HG03442 (cell line): ENCODE measurements around the gene TBC1D21.

ENCODE experiments used
- ATAC-seq: cut with Tn5 transposase; IDR thresholded peaks from one replicate; pipeline ENCODE4 v1.9.1; 2021; ENCODE audit warnings: mild to moderate bottlenecking, moderate library complexity; ENCODE audit not compliant: unreplicated experiment

Gene TBC1D21

DNA sequence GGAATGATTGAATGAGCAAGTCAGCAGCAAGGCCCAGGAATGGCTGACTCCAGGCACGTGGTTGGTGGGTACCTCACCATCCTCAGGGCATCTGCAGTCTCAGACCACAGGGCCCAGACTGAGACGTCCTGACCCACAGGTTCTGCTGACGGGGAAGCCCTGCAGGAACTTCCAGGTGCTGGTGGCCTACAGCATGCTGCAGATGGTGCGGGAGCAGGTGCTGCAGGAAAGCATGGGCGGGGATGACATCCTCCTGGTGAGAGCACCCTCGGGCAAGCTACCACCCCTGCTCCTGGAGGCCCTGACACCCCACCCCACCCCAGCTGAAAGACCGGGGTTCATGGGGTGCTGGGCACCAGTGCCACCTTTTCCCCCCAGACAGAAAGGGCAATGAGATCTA, 14.1 kb downstream of the TBC1D21 start:
- no peak for ATAC-seq

DNA sequence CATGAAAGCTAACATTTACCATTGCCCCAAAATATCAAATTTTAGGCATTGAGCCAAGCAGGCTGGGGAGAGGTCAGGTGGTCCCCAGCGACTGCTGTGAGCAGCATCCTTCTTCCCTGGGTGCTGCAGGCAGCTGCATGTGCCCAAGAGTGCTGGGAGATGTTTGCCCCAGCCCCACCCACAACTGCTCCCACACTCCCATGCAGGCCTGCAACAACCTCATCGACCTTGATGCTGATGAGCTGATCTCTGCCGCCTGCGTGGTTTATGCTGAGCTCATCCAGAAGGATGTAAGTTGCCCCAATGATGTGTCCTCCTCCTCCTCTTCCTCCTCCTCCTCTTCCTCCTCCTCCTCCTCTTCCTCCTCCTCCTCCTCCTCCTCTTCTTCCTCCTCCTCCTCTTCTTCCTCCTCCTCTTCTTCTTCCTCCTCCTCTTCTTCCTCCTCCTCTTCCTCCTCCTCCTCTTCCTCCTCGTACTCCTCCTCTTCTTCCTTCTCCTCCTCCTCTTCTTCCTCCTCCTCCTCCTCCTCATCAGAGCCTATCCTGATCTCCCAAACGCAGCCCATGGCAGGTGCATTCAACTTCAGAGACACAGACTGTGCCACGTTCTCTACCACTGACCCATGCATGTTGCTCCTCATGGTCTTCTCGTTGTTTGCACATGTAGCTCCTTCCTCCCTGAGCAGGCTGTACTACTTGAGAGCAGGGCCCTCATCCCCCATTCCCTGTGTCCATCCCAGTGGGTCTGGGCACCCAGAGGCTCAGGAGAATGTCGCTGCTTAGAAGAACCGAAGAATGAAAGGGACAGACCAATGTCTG, 15.1 kb downstream of the TBC1D21 start:
- ATAC-seq: no peak

DNA sequence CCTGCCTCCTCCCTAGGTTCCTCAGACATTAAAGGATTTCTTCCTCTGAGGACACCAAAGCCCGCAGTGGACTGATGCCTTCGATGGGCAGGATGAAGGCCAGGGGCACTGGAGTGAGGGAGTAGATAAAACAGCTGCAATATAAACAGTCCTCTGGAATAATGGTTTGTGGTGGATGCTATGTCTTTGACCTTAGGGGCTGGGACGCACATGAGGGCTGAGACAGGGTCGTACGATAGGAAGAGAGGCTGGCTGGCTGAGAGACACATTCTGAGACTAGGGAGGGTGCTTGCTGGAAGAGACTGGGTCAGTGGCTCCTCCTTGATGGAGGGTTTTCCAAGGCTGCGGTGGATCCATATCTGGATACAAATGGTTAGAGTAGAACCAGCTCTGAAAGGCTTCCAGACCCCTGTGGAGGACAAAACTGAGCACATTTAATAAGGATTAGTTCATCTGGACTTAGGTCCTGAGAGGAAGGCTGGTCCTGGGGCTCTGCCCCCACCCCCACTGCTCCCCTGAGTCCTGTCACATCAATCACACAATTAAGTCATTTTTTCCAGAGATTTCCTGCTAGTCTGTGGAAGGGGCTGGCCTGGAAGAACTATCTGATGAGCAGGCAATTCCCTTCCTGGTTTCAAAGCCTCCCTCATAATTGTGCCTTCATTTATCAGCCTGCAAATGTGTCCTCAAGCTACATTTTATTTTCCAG, 15.8 kb downstream of the TBC1D21 start:
- no peak for ATAC-seq

DNA sequence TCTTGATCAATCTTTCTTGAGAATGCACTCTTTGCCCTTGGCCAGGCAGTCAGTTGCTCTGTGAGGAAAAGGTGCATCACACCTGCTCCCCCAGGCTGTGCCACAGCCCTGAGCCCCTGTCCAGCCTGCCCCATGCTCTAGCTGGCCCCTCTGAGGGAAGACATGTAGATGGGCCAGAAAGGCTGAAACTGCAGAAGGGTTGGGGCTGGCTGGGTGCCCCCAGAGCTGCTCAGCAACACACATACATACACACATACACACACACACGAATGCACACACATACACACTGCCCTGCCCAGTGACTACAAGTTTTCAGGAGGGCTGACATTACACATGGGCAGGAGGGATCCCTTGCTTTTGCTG, 16.4 kb downstream of the TBC1D21 start:
- no peak for ATAC-seq

DNA sequence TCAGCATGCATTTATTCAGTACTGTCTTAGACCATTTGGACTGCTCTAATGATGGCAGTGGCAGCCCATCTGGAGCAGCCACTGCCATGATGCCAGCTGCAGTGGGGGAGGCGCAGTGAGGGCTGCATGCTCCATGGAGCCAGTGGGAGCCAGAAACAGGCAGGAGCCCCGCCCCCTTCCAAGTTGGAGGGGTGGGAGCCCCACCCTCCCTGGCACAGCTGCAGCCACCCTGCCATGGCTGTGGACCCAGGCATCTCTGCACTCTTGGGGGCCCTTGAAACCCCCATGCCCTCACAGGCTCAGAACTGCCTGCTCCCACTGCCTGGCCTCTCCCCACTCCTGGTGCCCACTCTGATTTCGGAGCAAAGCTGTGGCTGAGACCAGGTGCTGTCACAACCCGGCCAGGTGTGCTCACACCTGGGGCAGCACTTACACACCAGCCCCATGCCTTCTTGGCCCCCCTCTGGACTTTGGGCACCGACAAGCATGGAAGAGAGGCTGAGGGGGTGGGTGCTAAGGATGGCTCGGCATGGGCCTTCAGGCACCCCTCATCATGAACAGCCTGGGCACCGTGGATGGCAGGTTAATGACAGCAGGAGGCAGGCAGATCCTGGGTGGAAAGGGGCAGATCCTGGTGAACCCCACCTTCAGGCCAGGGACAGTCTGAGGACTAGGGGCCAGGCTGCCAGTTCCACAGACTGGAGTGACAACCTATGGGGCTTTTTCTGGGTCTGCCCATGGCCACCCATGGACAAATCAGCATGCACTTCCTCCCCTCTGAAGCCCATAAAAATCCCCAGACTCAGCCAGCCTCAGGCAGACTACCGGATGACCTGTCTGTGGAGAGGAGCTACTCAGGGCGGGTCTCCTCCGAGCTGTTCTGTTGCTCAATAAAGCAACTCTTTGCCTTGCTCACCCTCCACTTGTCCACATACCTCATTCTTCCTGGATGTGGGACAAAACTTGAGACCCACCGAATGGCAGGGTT, 18.3 kb downstream of the TBC1D21 start:
- ATAC-seq: no peak

DNA sequence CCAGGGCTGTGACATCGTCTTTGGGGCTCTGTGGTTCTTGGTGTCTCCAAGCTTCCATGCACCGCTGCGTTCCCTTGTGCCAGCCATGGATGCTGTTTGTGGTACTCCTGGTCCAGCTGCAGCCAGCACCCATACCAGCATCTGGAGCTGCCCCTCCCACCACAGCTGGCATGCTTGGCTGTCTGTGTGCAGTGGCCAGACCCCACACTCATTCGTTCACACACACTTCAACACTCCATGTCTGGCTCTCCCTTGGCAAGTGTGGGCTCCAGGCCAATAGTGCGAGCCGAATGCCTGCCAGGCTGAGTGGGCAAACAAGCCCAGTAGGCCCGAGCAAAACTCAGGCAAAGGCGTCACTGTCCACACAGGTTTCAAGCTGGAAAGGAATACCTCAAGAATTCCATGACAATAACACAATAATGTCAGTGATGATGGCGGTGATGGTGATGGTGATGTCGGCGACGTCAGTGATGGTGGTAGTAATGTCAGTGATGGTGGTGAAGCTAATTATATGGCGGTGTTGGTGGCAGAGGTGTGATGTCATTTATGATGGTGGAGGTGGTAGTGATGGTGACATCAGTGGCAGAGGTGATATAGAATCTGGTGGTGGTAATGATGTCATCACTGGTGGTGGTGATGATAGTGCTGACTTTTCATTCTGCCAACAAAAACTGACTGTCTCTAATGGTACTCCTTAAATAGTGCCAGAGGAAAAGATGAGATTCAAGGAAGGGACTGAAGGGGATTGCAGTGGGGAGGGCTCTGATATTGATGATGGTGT, 19.3 kb downstream of the TBC1D21 start:
- ATAC-seq: no peak

DNA sequence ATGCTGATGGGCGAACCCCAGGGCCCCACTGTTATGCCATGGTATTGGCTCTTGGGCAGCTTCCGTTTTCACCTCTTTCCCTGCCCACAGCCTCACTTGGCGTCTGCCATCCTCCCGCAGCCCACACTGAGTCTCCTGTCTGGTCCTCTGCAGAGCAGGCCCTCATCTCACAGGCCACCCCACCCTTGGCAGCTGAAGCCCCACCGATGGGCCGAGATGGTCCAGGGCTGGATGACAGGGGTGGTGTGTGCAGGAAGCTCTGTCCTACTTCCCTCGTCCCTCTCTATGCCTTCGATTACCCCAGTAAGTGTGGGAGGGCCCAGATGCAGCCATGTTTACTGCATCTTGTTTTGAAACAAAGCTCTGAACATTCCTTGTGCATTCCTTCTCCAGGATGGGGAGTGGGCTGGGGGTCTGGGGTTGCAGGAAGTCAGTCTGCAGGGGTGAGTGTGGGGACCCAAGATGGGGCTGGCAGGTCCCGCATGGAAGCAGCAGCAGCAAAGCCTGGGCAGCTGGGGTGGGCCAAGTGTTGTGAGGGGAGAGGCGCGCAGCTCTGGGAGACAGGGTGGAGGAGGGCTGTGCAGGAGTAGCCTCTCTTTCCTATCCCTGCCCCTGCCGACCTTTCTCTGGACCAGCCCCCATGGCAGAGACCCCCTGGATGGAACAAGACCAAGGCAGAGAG, 20.9 kb downstream of the TBC1D21 start:
- ATAC-seq: no peak

DNA sequence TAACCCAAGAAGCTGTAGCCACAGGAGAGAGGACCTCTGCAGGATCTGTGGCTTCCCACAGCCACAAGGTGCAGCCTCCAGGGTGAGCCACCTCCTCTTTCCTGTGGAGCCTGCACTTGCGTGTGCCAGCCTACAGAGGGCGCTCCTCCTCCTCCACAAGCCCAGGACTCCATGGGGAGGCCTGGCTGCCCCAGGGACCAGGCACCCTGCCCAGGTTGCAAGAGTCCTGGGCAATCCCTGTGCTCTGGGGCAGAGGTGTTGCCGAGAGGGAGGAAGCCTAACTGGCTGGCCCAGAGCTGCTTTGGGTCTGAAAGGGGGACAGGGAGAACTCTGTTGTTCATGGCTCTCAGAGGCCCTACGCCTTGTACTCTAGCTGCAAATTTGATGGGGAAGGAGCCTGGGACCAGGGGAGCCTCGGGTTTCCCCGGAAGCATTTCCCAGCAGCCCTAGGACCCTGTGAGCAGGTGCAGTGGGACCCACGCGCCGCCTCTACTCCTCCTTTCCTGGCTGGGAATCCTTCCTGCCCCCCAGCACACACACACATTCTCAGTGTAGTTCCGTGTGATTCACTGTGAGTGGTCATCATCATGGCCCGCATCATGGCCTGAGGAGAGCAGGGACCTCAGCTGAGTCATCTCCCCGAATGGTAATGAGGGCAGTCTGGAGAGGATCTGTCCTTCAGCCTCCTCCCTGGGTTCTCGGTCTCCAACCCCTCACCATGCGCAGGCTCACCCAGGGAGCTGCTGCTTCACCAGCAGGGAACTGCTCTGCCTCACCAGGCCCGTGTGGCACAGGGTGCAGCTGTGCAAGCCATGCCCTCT, 24.3 kb downstream of the TBC1D21 start:
- no peak for ATAC-seq

DNA sequence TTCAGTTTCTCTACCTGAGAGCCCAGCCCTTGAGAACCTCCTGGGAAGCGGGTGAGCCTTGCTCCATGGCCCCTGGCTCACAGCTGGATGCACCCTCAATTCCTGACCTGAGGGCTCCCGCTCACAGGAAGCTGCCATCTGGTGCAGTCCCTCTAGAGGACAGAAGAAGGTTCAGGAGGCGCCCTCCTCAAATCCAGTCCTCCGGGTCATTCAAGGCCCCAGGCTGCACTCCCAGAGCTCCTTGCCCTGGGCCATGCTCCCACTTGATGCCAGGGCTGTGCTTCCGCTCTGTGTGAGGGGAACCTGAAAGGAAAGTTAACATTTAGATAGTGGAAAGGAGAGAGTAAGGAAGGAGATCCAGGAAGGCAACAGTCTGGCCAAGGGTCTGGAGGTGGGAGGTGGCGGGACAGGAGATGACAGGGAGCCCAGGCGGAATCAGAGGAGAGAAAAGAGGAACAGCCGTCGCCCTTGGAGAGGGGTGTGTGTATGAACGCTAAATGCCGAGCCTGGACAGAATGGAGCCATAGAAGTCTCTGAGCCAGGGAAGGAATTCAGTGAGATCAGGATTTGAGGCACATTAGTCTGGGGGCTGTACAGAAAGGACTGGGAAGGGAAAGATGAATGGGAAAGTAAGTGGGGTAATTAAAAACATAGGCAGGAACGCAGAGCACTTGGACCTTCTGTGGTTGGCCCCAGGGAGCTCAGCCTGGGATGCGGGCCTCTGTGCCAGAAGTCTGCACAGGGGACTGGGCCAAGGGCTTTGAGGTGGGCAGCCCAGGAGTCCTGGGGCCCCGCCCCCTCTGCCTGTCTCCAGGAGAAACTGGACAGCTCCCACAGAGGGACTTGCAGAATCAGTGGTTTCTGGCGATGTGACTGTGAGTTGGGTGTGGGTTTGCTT, 26.1 kb downstream of the TBC1D21 start:
- no peak for ATAC-seq

DNA sequence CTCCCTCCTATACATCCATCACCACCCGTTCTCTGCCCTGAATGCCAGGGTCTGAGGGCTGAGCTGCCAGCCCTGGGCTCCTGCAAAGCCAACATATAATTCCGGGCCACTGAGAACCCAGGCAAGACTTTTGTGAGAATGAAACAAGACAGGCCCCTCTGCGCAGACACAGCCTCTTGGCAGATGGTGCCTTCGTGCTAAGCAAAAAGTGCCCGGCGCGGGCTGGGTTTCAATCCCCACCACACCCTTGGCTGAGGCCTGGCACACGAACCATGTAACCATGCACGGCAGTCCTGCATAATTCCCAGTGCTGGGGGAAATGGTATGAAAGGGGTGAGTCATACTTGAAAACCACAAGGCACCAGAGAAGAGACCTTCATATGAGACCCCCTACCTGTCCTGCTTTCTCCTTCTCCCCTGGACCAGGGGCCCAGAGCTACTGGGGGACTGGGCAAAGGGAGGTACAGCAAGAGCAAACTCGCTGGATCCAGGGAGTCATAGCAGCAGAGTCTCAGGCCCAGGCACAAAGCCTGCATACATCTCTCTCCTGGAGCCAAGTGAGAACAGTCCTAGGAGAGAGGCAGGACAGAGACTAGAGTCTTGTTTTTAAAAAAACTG, 26.8 kb downstream of the TBC1D21 start:
- no peak for ATAC-seq

DNA sequence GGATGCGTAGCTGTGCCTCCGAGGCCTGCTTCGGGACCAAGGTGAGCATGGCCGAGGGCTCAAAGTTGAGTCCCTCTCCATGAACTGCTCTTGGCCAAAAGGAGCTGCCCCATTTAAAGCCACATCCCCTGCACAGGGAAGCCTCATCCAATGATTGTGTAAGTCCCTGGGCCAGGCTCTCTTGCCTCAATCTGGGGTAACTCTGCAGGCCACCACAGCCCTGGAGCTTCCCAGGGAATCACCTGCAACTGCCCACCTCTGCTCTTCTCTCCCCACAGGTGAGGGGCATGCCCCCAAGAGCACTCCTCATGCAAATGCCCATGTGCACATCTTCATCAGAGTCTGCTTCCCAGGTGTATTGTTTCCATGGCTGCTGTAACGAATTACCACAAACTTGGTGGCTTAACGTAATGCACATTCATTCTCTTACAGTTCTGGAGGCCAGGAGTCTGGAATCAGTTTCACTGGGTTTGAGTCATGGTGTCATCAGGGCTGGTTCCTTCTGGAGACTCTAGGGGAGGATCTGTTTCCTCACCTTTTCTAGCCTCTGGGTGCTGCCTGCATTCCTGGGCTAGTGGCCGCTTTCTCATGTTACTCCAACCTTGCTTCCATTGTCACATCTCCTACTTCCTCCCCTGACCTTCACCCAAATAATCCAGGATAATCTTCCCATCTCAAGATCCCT, 27.9 kb downstream of the TBC1D21 start:
- no peak for ATAC-seq

DNA sequence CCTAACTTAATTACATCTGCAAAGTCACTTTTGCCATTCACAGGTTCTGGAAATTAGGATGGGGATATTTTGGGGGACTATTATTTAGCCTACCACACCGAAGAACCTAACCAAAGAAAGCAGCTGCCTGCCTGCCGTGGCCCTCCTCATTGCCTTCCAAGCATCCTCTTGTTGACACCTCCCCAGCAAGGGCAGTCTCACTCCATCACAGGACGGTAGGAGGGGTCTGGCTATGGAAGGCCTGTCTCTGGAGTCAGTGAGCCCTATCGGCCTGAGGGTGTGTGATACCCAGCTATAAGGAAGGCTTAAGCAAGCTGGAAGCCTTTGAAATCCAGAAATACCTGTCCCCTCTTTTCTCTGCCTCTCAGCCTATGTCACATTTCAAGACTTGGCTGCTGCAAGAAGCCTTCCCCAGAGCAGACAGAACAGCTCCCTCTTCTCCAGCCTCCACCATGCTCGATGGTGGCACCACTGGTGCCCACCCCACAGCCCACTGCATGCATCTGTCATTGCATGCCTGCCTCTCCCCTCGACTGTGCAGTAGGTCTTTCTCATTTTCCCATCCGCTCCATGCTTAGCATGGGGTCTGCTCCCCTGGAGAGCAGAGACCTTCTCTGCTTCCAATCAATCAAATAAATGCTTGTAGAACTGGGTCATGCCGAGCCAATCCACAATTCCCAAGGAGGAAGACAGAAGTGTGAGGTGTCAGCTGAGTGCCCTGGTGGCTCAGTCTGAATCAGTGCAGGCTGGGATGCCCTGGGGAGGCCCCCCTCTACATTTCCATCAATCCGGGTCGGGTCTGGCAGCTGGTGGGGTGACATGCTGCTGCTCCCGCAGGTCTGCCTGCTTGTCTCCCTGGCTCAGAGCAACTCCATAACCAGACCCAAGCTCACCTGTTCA, 29.0 kb downstream of the TBC1D21 start:
- ATAC-seq: no peak

DNA sequence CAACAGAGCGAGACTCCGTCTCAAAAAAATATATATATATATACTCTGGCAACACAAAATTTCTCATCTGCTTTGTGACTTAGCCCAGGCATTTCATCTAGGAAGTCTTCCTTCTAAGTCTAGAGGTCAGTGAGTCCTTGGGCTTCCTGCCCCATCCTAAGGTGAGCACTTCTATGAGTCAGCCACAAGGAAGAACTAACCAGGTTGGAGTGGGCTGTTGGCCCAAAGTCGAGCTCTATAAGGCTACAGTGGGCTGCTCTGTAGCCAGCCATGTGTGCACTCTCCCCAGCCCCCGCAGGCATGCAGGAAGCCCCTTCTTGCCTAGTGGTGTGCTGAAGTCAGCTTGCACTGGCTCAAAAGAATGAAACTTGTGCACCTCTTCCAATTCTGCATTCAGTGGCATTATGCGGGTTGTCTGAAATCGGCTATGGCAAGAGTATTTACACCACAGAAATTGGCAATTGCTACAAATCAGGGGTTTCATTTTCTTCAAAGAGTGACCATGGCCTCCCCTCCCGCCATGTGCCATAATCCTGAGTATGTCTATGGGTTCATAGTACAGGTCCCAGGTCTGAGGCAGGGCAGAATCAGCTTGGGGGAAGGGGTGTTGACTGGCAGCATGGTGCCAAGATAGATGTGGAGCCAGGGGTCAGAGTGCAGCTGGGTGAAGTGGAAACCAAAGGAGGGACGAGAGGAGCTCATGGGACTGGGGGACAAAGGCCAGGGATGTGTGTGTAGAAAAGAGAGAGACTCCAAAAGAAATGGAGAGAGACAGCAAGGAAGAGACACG, 30.9 kb downstream of the TBC1D21 start:
- no peak for ATAC-seq

DNA sequence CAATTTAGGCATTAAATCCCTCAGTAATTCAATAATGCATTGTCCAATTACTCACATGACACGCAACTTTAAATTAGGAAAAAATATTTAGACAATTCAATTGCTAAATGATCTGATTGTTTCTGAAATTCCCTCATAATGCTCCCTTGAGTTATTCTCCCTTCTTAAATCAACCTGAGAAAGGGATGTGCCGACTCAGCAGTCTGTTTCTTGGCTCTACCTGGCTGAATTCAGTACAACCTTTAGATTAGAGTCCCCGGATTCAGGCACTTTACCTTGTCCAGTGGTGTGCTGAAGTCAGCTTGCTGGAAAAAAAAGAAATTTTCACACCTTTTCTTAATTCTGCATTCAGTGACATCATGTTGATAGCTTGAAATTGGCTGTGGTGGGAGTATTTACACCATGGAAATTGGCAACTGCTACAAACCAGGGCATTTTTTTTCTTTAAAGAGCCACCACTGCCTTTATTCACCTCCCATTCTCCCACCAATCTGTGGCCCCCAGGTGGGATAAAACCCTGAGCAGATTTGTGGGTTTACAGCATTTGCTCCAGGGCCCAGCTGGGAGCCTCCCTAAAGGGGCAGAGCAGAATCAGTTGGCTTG, 32.0 kb downstream of the TBC1D21 start:
- no peak for ATAC-seq
